GM23338 (cell line): ENCODE results near the gene SDHAF2. TPM values are rescaled to one million over a fixed set of nuclear protein-coding genes. Genes with fewer than 3 reads are reported as not detected.

Source experiments
- ATAC-seq: fragments of 200-7000 bp; cut with Tn5 transposase; 3 replicates; pipeline ENCODE4 v1.9.1; 2020
- DNase-seq: peaks from one replicate; pipeline ENCODE4 v3.0.0-alpha.2; 2015; ENCODE audit warnings: low spot score
- H2AFZ ChIP-seq: fragments of 200-600 bp; sonication (generic); 2 replicates; pipeline ENCODE4 v1.8.0; 2016; ENCODE audit warnings: antibody characterized with exemption, mild to moderate bottlenecking, moderate library complexity
- H3F3A ChIP-seq: fragments of 200-600 bp; sonication (generic); replicated peaks from 2 replicates; pipeline ENCODE4 v1.8.0; 2017; ENCODE audit warnings: antibody characterized with exemption, mixed run types, low read depth
- H3K27ac ChIP-seq: fragments of 200-600 bp; sonication (generic); 2 replicates; pipeline ENCODE4 v1.6.1; 2016; ENCODE audit warnings: low read depth
- H3K27me3 ChIP-seq: fragments of 200-600 bp; sonication (generic); 2 replicates; pipeline ENCODE4 v1.8.0; 2016; ENCODE audit warnings: mild to moderate bottlenecking, mixed run types, moderate library complexity; ENCODE audit not compliant: insufficient read depth
- H3K36me3 ChIP-seq: fragments of 200-600 bp; sonication (generic); 2 replicates; pipeline ENCODE4 v1.8.0; 2016; ENCODE audit warnings: mild to moderate bottlenecking; ENCODE audit not compliant: insufficient read depth
- H3K4me1 ChIP-seq: fragments of 200-600 bp; sonication (generic); 2 replicates; pipeline ENCODE4 v1.8.0; 2016; ENCODE audit warnings: mild to moderate bottlenecking, moderate library complexity; ENCODE audit not compliant: insufficient read depth
- H3K4me2 ChIP-seq: fragments of 200-600 bp; sonication (generic); 2 replicates; pipeline ENCODE4 v1.7.1; 2017; ENCODE audit warnings: mixed run types
- H3K4me3 ChIP-seq: fragments of 200-600 bp; sonication (generic); 2 replicates; pipeline ENCODE4 v1.6.1; 2016; ENCODE audit warnings: mixed run types
- H3K79me2 ChIP-seq: fragments of 200-600 bp; sonication (generic); replicated peaks from 2 replicates; pipeline ENCODE4 v1.8.0; 2017; ENCODE audit warnings: mild to moderate bottlenecking; ENCODE audit not compliant: insufficient read depth
- H3K9me2 ChIP-seq: fragments of 200-600 bp; sonication (generic); 2 replicates; pipeline ENCODE4 v1.8.0; 2017; ENCODE audit not compliant: insufficient read depth
- H4K20me1 ChIP-seq: fragments of 200-600 bp; sonication (generic); replicated peaks from 2 replicates; pipeline ENCODE4 v1.8.0; 2017; ENCODE audit warnings: mild to moderate bottlenecking; ENCODE audit not compliant: insufficient read depth
- H3K27ac Mint-ChIP-seq: 2 replicates; pipeline ENCODE4 v1.8.0; 2020; ENCODE audit warnings: inconsistent platforms, mild to moderate bottlenecking, moderate library complexity, mixed read lengths
- H3K27me3 Mint-ChIP-seq: 3 replicates; pipeline ENCODE4 v1.8.0; 2022; ENCODE audit warnings: low read depth, mild to moderate bottlenecking, moderate library complexity, mixed read lengths, inconsistent platforms; ENCODE audit not compliant: insufficient read depth, poor library complexity
- H3K36me3 Mint-ChIP-seq: 3 replicates; pipeline ENCODE4 v1.8.0; 2021; ENCODE audit warnings: low read depth, mild to moderate bottlenecking, inconsistent platforms, moderate library complexity, mixed read lengths
- H3K4me1 Mint-ChIP-seq: 3 replicates; pipeline ENCODE4 v1.8.0; 2020; ENCODE audit warnings: mild to moderate bottlenecking, inconsistent platforms, mixed read lengths
- H3K4me3 Mint-ChIP-seq: 3 replicates; pipeline ENCODE4 v1.8.0; 2021; ENCODE audit warnings: moderate library complexity, mild to moderate bottlenecking, inconsistent platforms, mixed read lengths
- H3K9me3 Mint-ChIP-seq: 3 replicates; pipeline ENCODE4 v1.8.0; 2020; ENCODE audit warnings: moderate library complexity, mild to moderate bottlenecking, inconsistent platforms, mixed read lengths
- ETS1 ChIP-seq: IDR thresholded peaks from 2 replicates; pipeline ENCODE4 v1.6.1; 2016; ENCODE audit warnings: antibody characterized with exemption
- EZH2 ChIP-seq: fragments of 200-600 bp; sonication (generic); IDR thresholded peaks from one replicate; pipeline ENCODE4 v1.8.0; 2017; ENCODE audit warnings: antibody characterized with exemption, mild to moderate bottlenecking, low read depth; ENCODE audit not compliant: unreplicated experiment
- EZH2phosphoT487 ChIP-seq: fragments of 200-600 bp; sonication (generic); IDR thresholded peaks from one replicate; pipeline ENCODE4 v1.8.1; 2018; ENCODE audit warnings: antibody characterized with exemption; ENCODE audit not compliant: unreplicated experiment
- NANOG ChIP-seq: IDR thresholded peaks from 2 replicates; pipeline ENCODE4 v1.6.1; 2016; ENCODE audit warnings: antibody characterized with exemption, borderline replicate concordance
- REST ChIP-seq: IDR thresholded peaks from one replicate; pipeline ENCODE4 v1.6.1; 2018; ENCODE audit warnings: antibody characterized with exemption; ENCODE audit not compliant: unreplicated experiment
- STAT1 ChIP-seq: IDR thresholded peaks from one replicate; pipeline ENCODE4 v1.6.1; 2016; ENCODE audit warnings: antibody characterized with exemption; ENCODE audit not compliant: unreplicated experiment
- ZNF114 ChIP-seq: fragments of 250-450 bp; sonication (Bioruptor Pico); IDR thresholded peaks from 2 replicates; pipeline ENCODE4 v1.5.0; 2020; ENCODE audit warnings: mild to moderate bottlenecking, moderate library complexity
- ZNF331 ChIP-seq: fragments of 250-450 bp; sonication (Bioruptor Pico); IDR thresholded peaks from 2 replicates; pipeline ENCODE4 v1.5.0; 2020; ENCODE audit warnings: low read depth, mild to moderate bottlenecking, moderate library complexity
- ZNF462 ChIP-seq: fragments of 250-450 bp; sonication (Bioruptor Pico); IDR thresholded peaks from 2 replicates; pipeline ENCODE4 v1.5.0; 2020; ENCODE audit warnings: mild to moderate bottlenecking, moderate library complexity
- polyA plus RNA-seq: library from polyadenylated mRNA; unstranded; fragments of >200 nt; fragmentation: Nextera tagmentation; extraction: Ambion mirVana; gene quantifications from 2 replicates; pipeline ENCODE4 v1.2.1, GENCODE V29; 2016
- total RNA-seq: library from RNA; depleted of rRNA; stranded (reverse); fragments of >200 nt; shearing (Covaris generic); gene quantifications from 2 replicates; pipeline ENCODE4 v1.2.3, GENCODE V29; 2014
- TF ChIP-seq, protein P1 (sequence below), 2 experiments: fragments of 200-600 bp in 1 of 2; sonication (generic) in 1 of 2; conservative IDR thresholded peaks; 2 replicates each; pipeline versions ENCODE4 v1.5.1 to v1.6.1; 2016 to 2017; ENCODE audit warnings: antibody characterized with exemption in 2 of 2, low read depth in 2 of 2, mild to moderate bottlenecking in 2 of 2, moderate library complexity in 1 of 2

SDHAF2 gene
- total and polyA plus RNA-seq, 2 experiments from 2014 or later: 53.8 to 57.0 TPM

DNA sequence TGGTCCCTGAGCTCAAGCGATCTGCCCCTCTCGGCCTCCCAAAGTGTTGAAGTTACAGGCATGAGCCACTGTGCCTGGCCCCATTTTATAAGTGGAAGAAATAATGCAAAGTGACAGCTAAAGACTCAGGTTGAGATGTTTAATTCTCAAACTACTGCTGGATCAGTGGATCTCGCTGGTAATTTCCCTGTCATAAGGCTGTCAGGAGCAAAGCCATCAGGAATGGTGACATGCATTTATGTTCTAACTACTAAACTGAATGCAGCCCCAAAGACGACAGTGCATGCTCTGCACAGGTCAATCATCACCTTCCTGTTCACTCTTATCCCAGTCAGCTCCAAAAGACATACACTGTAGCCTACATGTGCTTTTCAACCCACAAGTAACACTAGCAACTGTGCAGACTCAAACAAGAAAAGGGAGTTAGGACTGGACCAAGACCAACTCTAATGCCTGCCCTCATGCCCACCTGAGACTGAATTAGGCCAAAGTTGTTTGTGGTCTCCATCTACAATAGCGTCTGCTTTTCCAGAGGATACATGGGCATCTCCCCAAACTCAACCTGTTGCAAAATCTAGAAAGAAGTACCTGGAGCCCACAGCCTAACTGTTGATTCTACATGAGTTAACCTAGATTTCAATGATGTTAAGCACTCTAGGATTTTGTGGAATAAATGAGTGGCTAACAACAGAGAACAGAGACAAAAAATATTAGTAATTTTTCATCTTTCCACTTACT lies 22.8 kb upstream of the SDHAF2 start (continued):
- TF ChIP-seq ETS1: no peak
- no peak for TF ChIP-seq STAT1
- no peak for TF ChIP-seq ZNF114 (CRISPR knock-in tag)
- no peak for TF ChIP-seq EZH2
- TF ChIP-seq NANOG: no peak
- TF ChIP-seq EZH2phosphoT487: no peak
- TF ChIP-seq, protein P1, sequence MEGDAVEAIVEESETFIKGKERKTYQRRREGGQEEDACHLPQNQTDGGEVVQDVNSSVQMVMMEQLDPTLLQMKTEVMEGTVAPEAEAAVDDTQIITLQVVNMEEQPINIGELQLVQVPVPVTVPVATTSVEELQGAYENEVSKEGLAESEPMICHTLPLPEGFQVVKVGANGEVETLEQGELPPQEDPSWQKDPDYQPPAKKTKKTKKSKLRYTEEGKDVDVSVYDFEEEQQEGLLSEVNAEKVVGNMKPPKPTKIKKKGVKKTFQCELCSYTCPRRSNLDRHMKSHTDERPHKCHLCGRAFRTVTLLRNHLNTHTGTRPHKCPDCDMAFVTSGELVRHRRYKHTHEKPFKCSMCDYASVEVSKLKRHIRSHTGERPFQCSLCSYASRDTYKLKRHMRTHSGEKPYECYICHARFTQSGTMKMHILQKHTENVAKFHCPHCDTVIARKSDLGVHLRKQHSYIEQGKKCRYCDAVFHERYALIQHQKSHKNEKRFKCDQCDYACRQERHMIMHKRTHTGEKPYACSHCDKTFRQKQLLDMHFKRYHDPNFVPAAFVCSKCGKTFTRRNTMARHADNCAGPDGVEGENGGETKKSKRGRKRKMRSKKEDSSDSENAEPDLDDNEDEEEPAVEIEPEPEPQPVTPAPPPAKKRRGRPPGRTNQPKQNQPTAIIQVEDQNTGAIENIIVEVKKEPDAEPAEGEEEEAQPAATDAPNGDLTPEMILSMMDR (conservative IDR thresholded peaks at IDR 0.05; ENCODE audit: low read depth in 2 of 2): no peak

- H3K36me3 ChIP-seq: peaks cover 85% of the 10 kb centered on the region
- peaks cover 31% of the 10 kb centered on the region for H3F3A ChIP-seq
- ATAC-seq (no peak), DNase-seq (no peak)
- Mint-ChIP-seq H3K27ac (no peak overlapping the region), H3K4me1 (no peaks in the 10 kb centered on the region), H3K9me3 (no peaks in the 10 kb centered on the region), H3K36me3 (peaks cover 97% of the 10 kb centered on the region), H3K27me3 (no peaks in the 10 kb centered on the region), H3K4me3 (no peak overlapping the region)
- no peak overlapping the region for H3K4me3 ChIP-seq
- no peak overlapping the region for H2AFZ ChIP-seq
- no peaks in the 10 kb centered on the region for H3K4me1 ChIP-seq
- peaks cover 13% of the 10 kb centered on the region for H3K79me2 ChIP-seq
- no peaks in the 10 kb centered on the region for H3K9me2 ChIP-seq
- no peak overlapping the region; the same call in 1 of the 2 replicates for H3K27ac ChIP-seq
- H4K20me1 ChIP-seq: peaks cover 58% of the 10 kb centered on the region
- H3K27me3 ChIP-seq: no peaks in the 10 kb centered on the region
- no peak overlapping the region for H3K4me2 ChIP-seq
- TF ChIP-seq REST (no peak), EZH2 (no peak), ZNF462 (CRISPR knock-in tag) (no peak), EZH2phosphoT487 (no peak), NANOG (no peak), ZNF331 (CRISPR knock-in tag) (no peak), STAT1 (no peak)
Observed at GRCh38 chr11:61411589-61411988, 18.3 kb upstream of the SDHAF2 start.
